Measurements from ENCODE around the gene HSBP1L1. TPM values are rescaled to one million over a fixed set of nuclear protein-coding genes. Genes with fewer than 3 reads are reported as not detected.

HSBP1L1 gene
- total and polyA plus RNA-seq, 2 of the 13 experiments (the other 11 are each of a cell fraction or from before 2014, with no cell fraction given) = 22.6 to 45.1 TPM

DNA sequence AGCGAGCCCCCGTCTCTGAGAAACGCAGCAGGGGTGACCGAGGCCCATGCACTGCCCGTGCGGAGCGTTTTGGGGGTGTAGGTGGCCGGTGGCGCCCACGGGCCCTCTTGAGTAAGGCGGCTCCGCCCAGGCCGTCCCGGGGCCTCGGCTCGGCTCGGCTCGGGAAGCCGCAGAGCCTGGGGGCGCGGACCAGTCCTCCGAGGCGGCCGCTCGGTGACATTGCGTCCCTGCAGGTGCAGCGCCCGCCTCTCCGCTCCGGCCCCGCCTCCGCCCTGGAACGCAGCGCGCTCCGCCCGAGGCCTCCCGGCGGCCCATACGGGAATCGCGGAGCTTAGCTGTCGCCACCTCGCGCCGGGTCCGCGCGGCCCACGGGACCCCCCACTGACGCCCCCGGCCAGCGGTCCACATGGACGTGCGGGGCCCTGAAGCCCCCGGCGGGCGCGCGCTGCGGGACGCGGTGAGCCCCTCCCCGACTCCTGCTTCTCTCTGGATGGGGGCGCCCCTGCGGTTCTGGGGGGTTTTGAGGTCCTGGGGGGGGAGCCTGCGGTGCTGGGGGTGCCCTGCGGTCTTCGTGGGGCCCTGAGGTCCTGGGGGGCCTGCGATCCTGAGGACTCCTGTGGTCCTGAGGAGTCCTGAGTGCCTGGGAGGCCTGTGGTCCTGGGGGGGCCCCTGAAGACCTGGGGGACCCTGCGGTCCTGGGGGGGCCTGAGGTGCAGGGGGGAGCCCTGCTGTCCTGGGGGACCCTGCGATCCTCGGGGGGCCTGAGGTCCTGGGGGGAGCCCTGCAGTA, at the start of gene HSBP1L1 (continued):
- TF ChIP-seq ARID5B (CRISPR knock-in tag; IDR thresholded peaks at IDR 0.05) (no peak), ZFP82 (CRISPR knock-in tag; IDR thresholded peaks at IDR 0.05; ENCODE audit: borderline replicate concordance) (peak; percentile 63; the same call in 1 of the 2 replicates), ARNT (IDR thresholded peaks at IDR 0.05) (no peak), ZSCAN20 (CRISPR knock-in tag; IDR thresholded peaks at IDR 0.05; ENCODE audit: borderline replicate concordance) (0 out of 2 replicates have a peak, but pooled peaks have one; percentile 39), SSRP1 (CRISPR knock-in tag; IDR thresholded peaks at IDR 0.05) (no peak), SNAI1 (CRISPR knock-in tag; IDR thresholded peaks at IDR 0.05; ENCODE audit: borderline replicate concordance) (no peak), ZNF276 (CRISPR knock-in tag; IDR thresholded peaks at IDR 0.05; ENCODE audit: low read depth) (no peak), TRIM24 (CRISPR knock-in tag; IDR thresholded peaks at IDR 0.05) (no peak), ZNF543 (CRISPR knock-in tag; IDR thresholded peaks at IDR 0.05) (peak; percentile 62; the same call in 1 of the 2 replicates), ZNF646 (CRISPR knock-in tag; IDR thresholded peaks at IDR 0.05) (0 out of 2 replicates have a peak, but pooled peaks have one; percentile 15), SNAPC2 (CRISPR knock-in tag; IDR thresholded peaks at IDR 0.05) (no peak), ZNF44 (CRISPR knock-in tag; IDR thresholded peaks at IDR 0.05) (no peak), ZNF30 (CRISPR knock-in tag; IDR thresholded peaks at IDR 0.05) (no peak), FOXM1 (CRISPR knock-in tag; IDR thresholded peaks at IDR 0.05) (no peak), ZMAT3 (CRISPR knock-in tag; conservative IDR thresholded peaks at IDR 0.05) (0 out of 2 replicates have a peak, but pooled peaks have one; percentile 30)
- TF ChIP-seq, protein P1, sequence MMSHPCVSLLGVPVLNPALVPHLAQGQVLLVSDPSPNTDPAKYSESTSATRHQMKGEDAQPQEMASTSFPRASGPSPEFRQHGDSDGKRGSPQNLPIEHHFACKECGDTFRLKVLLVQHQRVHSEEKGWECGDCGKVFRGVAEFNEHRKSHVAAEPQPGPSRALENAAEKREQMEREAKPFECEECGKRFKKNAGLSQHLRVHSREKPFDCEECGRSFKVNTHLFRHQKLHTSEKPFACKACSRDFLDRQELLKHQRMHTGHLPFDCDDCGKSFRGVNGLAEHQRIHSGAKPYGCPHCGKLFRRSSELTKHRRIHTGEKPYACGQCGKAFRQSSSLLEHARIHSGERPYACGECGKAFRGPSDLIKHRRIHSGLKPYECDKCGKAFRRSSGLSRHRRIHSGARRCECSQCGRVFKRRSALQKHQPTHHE (CRISPR knock-in tag; IDR thresholded peaks at IDR 0.05; ENCODE audit: borderline replicate concordance) = peak; percentile 41; the same call in 1 of the 2 replicates

Data from HepG2 (cell line).